B cell (primary cell): ENCODE measurements around the gene CABCOCO1. TPM values are rescaled to one million over a fixed set of nuclear protein-coding genes. Genes with fewer than 3 reads are reported as not detected.

Source experiments
- ATAC-seq: fragments of 200-7000 bp; cut with Tn5 transposase; one replicate; pipeline ENCODE4 v1.10.0; 2021; ENCODE audit warnings: low read depth, mild to moderate bottlenecking, moderate number of reproducible peaks, moderate library complexity
- CTCF ChIA-PET: fragments of 350-600 bp; sonication (Branson Sonifier 250); formaldehyde crosslinking; loops from one replicate; lab custom pipeline; 2021; ENCODE audit warnings: antibody characterized with exemption, inconsistent platforms; lab: Charles Lee
- POLR2A ChIA-PET: fragments of 350-600 bp; sonication (Branson Sonifier 250); formaldehyde crosslinking; loops from one replicate; lab custom pipeline; 2021; ENCODE audit warnings: antibody characterized with exemption; lab: Charles Lee
- DNase-seq: peaks from one replicate; pipeline ENCODE4 v3.0.0; 2013
- H2AFZ ChIP-seq: 2 replicates; pipeline ENCODE4 v1.6.1; 2012; ENCODE audit warnings: mild to moderate bottlenecking, low read depth, low read length; ENCODE audit not compliant: insufficient read depth, poor library complexity, severe bottlenecking
- H3K27ac ChIP-seq, 2 donors: 1 replicate in 1 of 2; 2 replicates in 1 of 2; pipeline ENCODE4 v1.5.1; 2012 to 2013; ENCODE audit warnings: low read length in 2 of 2, mild to moderate bottlenecking in 2 of 2, moderate library complexity in 1 of 2
- H3K27me3 ChIP-seq, 4 experiments: fragments of 200-600 bp in 1 of 4; sonication (generic) in 1 of 4; replicated peaks in 1 of 4; 1 replicate in 2 of 4; 2 replicates in 2 of 4; pipeline versions ENCODE4 v1.6.1 to v1.7.0; 2013 to 2016; ENCODE audit warnings: low read length in 3 of 4, mild to moderate bottlenecking in 2 of 4, mixed read lengths in 1 of 4, moderate library complexity in 1 of 4; ENCODE audit not compliant: insufficient read depth in 4 of 4, control insufficient read depth in 3 of 4; ENCODE audit errors: control extremely low read depth in 1 of 4
- H3K36me3 ChIP-seq, 2 experiments: replicated peaks in 1 of 2; 1 replicate in 1 of 2; 2 replicates in 1 of 2; pipeline versions ENCODE4 v1.6.1 to v1.7.1; 2013; ENCODE audit warnings: low read length in 1 of 2; ENCODE audit not compliant: insufficient read depth in 2 of 2, control insufficient read depth in 1 of 2; ENCODE audit errors: control extremely low read depth in 1 of 2, extremely low read depth in 1 of 2
- H3K4me1 ChIP-seq, 2 donors: fragments of 200-600 bp in 1 of 2; sonication (generic) in 1 of 2; 1 replicate in 1 of 2; 2 replicates in 1 of 2; pipeline versions ENCODE4 v1.5.1 to v1.6.1; 2013 to 2017; ENCODE audit warnings: low read length in 2 of 2; ENCODE audit not compliant: control insufficient read depth in 2 of 2, insufficient read depth in 2 of 2
- H3K4me2 ChIP-seq: replicated peaks from 2 replicates; pipeline ENCODE3; 2012; ENCODE audit warnings: mild to moderate bottlenecking, low read depth, low read length; ENCODE audit not compliant: poor library complexity, severe bottlenecking
- H3K4me3 ChIP-seq, 5 experiments: fragments of 200-600 bp in 1 of 5; sonication (generic) in 1 of 5; 1 replicate in 3 of 5; 2 replicates in 2 of 5; pipeline versions ENCODE4 v1.5.1 to v1.7.0; 2011 to 2016; ENCODE audit warnings: low read length in 4 of 5, mild to moderate bottlenecking in 4 of 5, low read depth in 2 of 5, control low read depth in 1 of 5, moderate library complexity in 1 of 5; ENCODE audit not compliant: insufficient read depth in 1 of 5; ENCODE audit errors: control extremely low read depth in 1 of 5, extremely low read depth in 1 of 5
- H3K79me2 ChIP-seq: fragments of 200-600 bp; sonication (generic); one replicate; pipeline ENCODE4 v1.6.0; 2016; ENCODE audit warnings: low read length; ENCODE audit not compliant: control insufficient read depth, insufficient read depth
- H3K9ac ChIP-seq: fragments of 200-600 bp; sonication (generic); 2 replicates; pipeline ENCODE4 v1.6.1; 2017; ENCODE audit warnings: mild to moderate bottlenecking, low read length, moderate library complexity
- H3K9me3 ChIP-seq, 3 donors: one replicate each; pipeline versions ENCODE4 v1.6.1 to v1.7.1; 2013; ENCODE audit warnings: low read length in 2 of 3; ENCODE audit not compliant: control insufficient read depth in 2 of 3, insufficient read depth in 1 of 3; ENCODE audit errors: control extremely low read depth in 1 of 3
- H4K20me1 ChIP-seq: 2 replicates; pipeline ENCODE4 v1.6.0; 2012; ENCODE audit warnings: mild to moderate bottlenecking, low read length; ENCODE audit not compliant: insufficient read depth, control insufficient read depth, poor library complexity, severe bottlenecking
- H3K27ac Mint-ChIP-seq: one replicate; pipeline ENCODE4 v1.8.0; 2021; ENCODE audit warnings: mixed read lengths
- H3K27me3 Mint-ChIP-seq: one replicate; pipeline ENCODE4 v1.8.0; 2021; ENCODE audit warnings: mixed read lengths
- H3K4me1 Mint-ChIP-seq: one replicate; pipeline ENCODE4 v1.8.0; 2021; ENCODE audit warnings: mixed read lengths
- H3K4me3 Mint-ChIP-seq: one replicate; pipeline ENCODE4 v1.8.0; 2021; ENCODE audit warnings: mixed read lengths
- H3K9me3 Mint-ChIP-seq: one replicate; pipeline ENCODE4 v1.8.0; 2022; ENCODE audit warnings: mixed read lengths; ENCODE audit not compliant: insufficient read depth
- EZH2 ChIP-seq: IDR thresholded peaks from 2 replicates; pipeline ENCODE4 v1.6.1; 2012; ENCODE audit warnings: borderline replicate concordance, low read depth, mild to moderate bottlenecking, moderate library complexity, low read length; ENCODE audit not compliant: insufficient read depth, poor library complexity, severe bottlenecking
- WGBS: methylation state at CpG from one replicate; pipeline ENCODE4 v1.1.5; 2013; ENCODE audit warnings: missing lambda C conversion rate; ENCODE audit not compliant: insufficient coverage; 5-methylcytosine and 5-hydroxymethylcytosine counted together
- intact Hi-C: fragments of 100-400 bp; cut with micrococcal nuclease; formaldehyde crosslinking; loops from one replicate; pipeline ENCODE4 v1.10.0; 2022
- polyA plus RNA-seq: library from polyadenylated mRNA; depleted of rRNA; stranded (reverse); fragments of >200 nt; gene quantifications from 2 replicates; pipeline ENCODE4 v1.2.3, GENCODE V29; 2012
- total RNA-seq, 2 donors: library from RNA; stranded (reverse); fragments of 120-200 nt in 1 of 2; gene quantifications; 1 replicate in 1 of 2; 2 replicates in 1 of 2; pipeline versions ENCODE4 v1.2.3 to v1.2.4, GENCODE V29; 2013 to 2022
- TF ChIP-seq, protein P1 (sequence below): fragments of 200-600 bp; IDR thresholded peaks from one replicate; pipeline ENCODE4 v1.8.0; 2022; ENCODE audit warnings: antibody characterized with exemption, mild to moderate bottlenecking

The CABCOCO1 gene
- total and polyA plus RNA-seq, 2 donors (not counting 1 experiment from before 2014, with no cell fraction given) = not detected

DNA sequence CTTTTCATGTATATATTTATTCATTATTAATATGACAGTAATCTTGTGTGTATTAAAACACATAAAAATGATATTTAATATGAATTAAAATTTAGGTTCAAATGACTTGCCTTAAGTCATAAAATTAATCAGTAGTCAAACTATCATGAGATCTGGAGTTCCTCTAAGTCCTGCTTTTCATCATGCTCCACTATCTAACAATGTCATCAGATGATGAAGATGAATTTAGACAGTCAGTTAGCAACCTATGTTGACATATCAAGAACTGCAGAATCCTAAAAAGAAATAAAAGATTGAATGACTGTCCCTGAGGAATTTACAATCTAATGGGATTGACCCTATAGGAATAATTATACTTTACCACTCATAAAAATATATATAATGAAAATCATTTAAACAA is 7.1 kb downstream of the CABCOCO1 start:
- CTCF ChIA-PET = no interaction called here
- ATAC-seq (no peak), DNase-seq (no peak)
- Histone ChIP-seq H3K27ac (no peak overlapping the region), H3K4me3 (no peak overlapping the region), H3K4me2 (no peak overlapping the region), H3K9ac (no peak overlapping the region), H4K20me1 (no peaks in the 10 kb centered on the region), H2AFZ (no peak overlapping the region), H3K27me3 (peaks cover 0 to 4% (median under 1%) of the 10 kb centered on the region in 4 experiments), H3K79me2 (no peaks in the 10 kb centered on the region), H3K9me3 (no peaks in the 10 kb centered on the region), H3K4me1 (no peaks in the 10 kb centered on the region), H3K36me3 (no peaks in the 10 kb centered on the region)
- intact Hi-C loops = no loop called here
- no peaks in the 10 kb centered on the region for H3K9me3 Mint-ChIP-seq
- H3K4me1 Mint-ChIP-seq = no peaks in the 10 kb centered on the region
- H3K4me3 Mint-ChIP-seq = no peak overlapping the region
- POLR2A ChIA-PET = no interaction called here
- H3K27me3 Mint-ChIP-seq = peaks cover 11% of the 10 kb centered on the region
- TF ChIP-seq EZH2 = no peak
- TF ChIP-seq, protein P1, sequence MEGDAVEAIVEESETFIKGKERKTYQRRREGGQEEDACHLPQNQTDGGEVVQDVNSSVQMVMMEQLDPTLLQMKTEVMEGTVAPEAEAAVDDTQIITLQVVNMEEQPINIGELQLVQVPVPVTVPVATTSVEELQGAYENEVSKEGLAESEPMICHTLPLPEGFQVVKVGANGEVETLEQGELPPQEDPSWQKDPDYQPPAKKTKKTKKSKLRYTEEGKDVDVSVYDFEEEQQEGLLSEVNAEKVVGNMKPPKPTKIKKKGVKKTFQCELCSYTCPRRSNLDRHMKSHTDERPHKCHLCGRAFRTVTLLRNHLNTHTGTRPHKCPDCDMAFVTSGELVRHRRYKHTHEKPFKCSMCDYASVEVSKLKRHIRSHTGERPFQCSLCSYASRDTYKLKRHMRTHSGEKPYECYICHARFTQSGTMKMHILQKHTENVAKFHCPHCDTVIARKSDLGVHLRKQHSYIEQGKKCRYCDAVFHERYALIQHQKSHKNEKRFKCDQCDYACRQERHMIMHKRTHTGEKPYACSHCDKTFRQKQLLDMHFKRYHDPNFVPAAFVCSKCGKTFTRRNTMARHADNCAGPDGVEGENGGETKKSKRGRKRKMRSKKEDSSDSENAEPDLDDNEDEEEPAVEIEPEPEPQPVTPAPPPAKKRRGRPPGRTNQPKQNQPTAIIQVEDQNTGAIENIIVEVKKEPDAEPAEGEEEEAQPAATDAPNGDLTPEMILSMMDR = no peak
- H3K27ac Mint-ChIP-seq = no peak overlapping the region

DNA sequence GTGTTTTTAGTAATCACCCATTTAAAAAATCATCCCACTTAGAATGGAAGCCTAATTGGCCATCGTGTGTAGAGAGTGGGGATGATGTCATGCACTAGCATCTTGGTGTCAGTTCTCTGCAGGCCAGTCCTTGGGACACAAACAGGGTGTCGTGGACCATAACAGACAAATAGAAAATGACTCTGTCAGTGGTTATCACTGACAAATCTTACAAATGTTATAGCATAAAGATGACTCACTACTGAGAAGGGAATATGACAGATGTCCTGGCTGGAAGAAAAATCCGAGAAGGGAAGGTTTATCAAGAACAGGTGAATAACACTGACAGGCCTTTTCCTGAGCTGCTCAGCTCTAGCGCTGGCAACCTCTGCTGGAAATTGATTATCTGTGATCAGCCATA is 10.6 kb downstream of the CABCOCO1 start:
- Histone ChIP-seq H3K9ac (no peak overlapping the region), H3K79me2 (no peaks in the 10 kb centered on the region), H3K4me2 (no peak overlapping the region), H3K27ac (no peak overlapping the region), H3K4me3 (no peak overlapping the region), H2AFZ (no peak overlapping the region), H4K20me1 (no peaks in the 10 kb centered on the region), H3K4me1 (no peaks in the 10 kb centered on the region), H3K9me3 (no peaks in the 10 kb centered on the region), H3K36me3 (no peaks in the 10 kb centered on the region), H3K27me3 (no peaks in the 10 kb centered on the region)
- TF ChIP-seq EZH2 = no peak
- TF ChIP-seq, protein P1 = no peak
- intact Hi-C loops = no loop called here
- Mint-ChIP-seq H3K27me3 (peaks cover 3% of the 10 kb centered on the region), H3K4me3 (no peak overlapping the region), H3K9me3 (no peaks in the 10 kb centered on the region), H3K4me1 (no peaks in the 10 kb centered on the region), H3K27ac (no peak overlapping the region)
- DNase-seq (no peak), ATAC-seq (no peak)
- WGBS = no CpG with 5 or more reads among the region's 4 CpGs
- ChIA-PET POLR2A (no interaction called here), CTCF (no interaction called here)
